HG03039 (cell line): ENCODE measurements around the gene PHLDA2.

Experiments used
- ATAC-seq: cut with Tn5 transposase; IDR thresholded peaks from one replicate; pipeline ENCODE4 v1.9.1; 2021; ENCODE audit warnings: mild to moderate bottlenecking, moderate library complexity; ENCODE audit not compliant: unreplicated experiment

Gene PHLDA2

GRCh38 chr11:2883979-2884815, 45.0 kb downstream of the PHLDA2 start:
- no peak for ATAC-seq

GRCh38 chr11:2883640-2883978, 45.6 kb downstream of the PHLDA2 start:
- ATAC-seq: no peak

- no peak for ATAC-seq
Observed at GRCh38 chr11:2882396-2883110, 46.7 kb downstream of the PHLDA2 start.

GRCh38 chr11:2881981-2882375, 47.2 kb downstream of the PHLDA2 start:
- ATAC-seq: no peak

GRCh38 chr11:2881076-2881980, 47.9 kb downstream of the PHLDA2 start:
- no peak for ATAC-seq

GRCh38 chr11:2880646-2881045, 48.6 kb downstream of the PHLDA2 start:
- ATAC-seq: no peak

- no peak for ATAC-seq
Observed at GRCh38 chr11:2878782-2879181, 50.4 kb downstream of the PHLDA2 start.
